ENCODE data around the gene CLIC3. TPM values are rescaled to one million over a fixed set of nuclear protein-coding genes. Genes with fewer than 3 reads are reported as not detected.
A peak's percentile ranks its signal among the peaks of the same experiment; 100 is the strongest.

The CLIC3 gene
- total RNA-seq, 3 donors from 2014 or later (not counting 1 experiment from before 2014, with no cell fraction given): 144 to 286 (median 161) TPM

DNA sequence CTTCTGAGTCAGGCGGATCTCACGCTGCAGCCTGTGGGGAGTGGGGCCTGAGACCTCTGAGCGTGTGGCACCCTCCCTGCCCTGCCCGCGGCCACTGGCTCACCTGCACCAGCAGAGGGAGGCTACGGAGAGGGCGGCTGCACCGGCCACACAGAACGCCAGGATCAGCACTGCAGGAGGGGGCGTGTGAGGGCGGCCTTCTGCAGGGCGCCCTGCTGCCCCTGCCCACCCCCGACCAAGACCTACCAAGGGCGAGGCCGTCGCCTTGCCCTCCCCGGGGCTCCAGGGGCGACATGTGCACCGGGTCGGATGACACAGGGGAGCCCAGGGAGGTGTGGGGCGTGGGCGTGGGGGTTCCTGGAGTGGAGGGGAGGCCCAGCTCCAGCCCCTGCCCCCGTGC, 44.2 kb upstream of the CLIC3 start:
- Histone ChIP-seq H3K27me3 (ENCODE audit: control insufficient read depth, insufficient read depth, low read length) (peaks cover 26% of the 10 kb centered on the region), H3K27ac (ENCODE audit: low read length) (no peak overlapping the region), H3K9me3 (ENCODE audit: control insufficient read depth, insufficient read depth, low read length) (no peaks in the 10 kb centered on the region), H3K4me3 (ENCODE audit: low read length) (no peak overlapping the region), H3K36me3 (ENCODE audit: control insufficient read depth, insufficient read depth, low read length) (no peaks in the 10 kb centered on the region), H3K4me1 (ENCODE audit: control insufficient read depth, insufficient read depth, low read length) (peaks cover 27% of the 10 kb centered on the region)
- intact Hi-C loops (cut with micrococcal nuclease): no loop called here
- H3K4me1 Mint-ChIP-seq: peaks cover 0 to 7% of the 10 kb centered on the region in 2 donors
- WGBS (ENCODE audit: insufficient coverage): 91% methylated on average over 23 of the region's 23 CpGs
- peaks cover 8 to 9% of the 10 kb centered on the region in 2 donors for H3K27me3 Mint-ChIP-seq (ENCODE audit: low read depth in 2 of 2)
- no peaks in the 10 kb centered on the region for H3K36me3 Mint-ChIP-seq
- no peak overlapping the region for H3K27ac Mint-ChIP-seq
- H3K4me3 Mint-ChIP-seq: no peak overlapping the region
- DNase-seq (no peak), ATAC-seq (peak in 1 of 3 donors; percentile 26)
- TF ChIP-seq, protein P1, sequence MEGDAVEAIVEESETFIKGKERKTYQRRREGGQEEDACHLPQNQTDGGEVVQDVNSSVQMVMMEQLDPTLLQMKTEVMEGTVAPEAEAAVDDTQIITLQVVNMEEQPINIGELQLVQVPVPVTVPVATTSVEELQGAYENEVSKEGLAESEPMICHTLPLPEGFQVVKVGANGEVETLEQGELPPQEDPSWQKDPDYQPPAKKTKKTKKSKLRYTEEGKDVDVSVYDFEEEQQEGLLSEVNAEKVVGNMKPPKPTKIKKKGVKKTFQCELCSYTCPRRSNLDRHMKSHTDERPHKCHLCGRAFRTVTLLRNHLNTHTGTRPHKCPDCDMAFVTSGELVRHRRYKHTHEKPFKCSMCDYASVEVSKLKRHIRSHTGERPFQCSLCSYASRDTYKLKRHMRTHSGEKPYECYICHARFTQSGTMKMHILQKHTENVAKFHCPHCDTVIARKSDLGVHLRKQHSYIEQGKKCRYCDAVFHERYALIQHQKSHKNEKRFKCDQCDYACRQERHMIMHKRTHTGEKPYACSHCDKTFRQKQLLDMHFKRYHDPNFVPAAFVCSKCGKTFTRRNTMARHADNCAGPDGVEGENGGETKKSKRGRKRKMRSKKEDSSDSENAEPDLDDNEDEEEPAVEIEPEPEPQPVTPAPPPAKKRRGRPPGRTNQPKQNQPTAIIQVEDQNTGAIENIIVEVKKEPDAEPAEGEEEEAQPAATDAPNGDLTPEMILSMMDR (IDR thresholded peaks at IDR 0.05): no peak
- H3K9me3 Mint-ChIP-seq: no peaks in the 10 kb centered on the region

GRCh38 chr9:137039611-137040366, 43.4 kb upstream of the CLIC3 start:
- intact Hi-C loops (cut with micrococcal nuclease): no loop called here
- H3K27ac Mint-ChIP-seq: no peak overlapping the region
- peaks cover 8% of the 10 kb centered on the region in 2 donors for H3K4me1 Mint-ChIP-seq
- DNase-seq (no peak), ATAC-seq (no peak)
- peaks cover 2 to 4% of the 10 kb centered on the region in 2 donors for H3K27me3 Mint-ChIP-seq (ENCODE audit: low read depth in 2 of 2)
- no peaks in the 10 kb centered on the region for H3K36me3 ChIP-seq (ENCODE audit: control insufficient read depth, insufficient read depth, low read length)
- no peaks in the 10 kb centered on the region for H3K9me3 Mint-ChIP-seq
- H3K4me3 ChIP-seq (ENCODE audit: low read length): no peak overlapping the region
- H3K4me3 Mint-ChIP-seq: no peak overlapping the region
- H3K27me3 ChIP-seq (ENCODE audit: control insufficient read depth, insufficient read depth, low read length): peaks cover 20% of the 10 kb centered on the region
- peaks cover 27% of the 10 kb centered on the region for H3K4me1 ChIP-seq (ENCODE audit: control insufficient read depth, insufficient read depth, low read length)
- no peaks in the 10 kb centered on the region for H3K9me3 ChIP-seq (ENCODE audit: control insufficient read depth, insufficient read depth, low read length)
- WGBS (ENCODE audit: insufficient coverage): 93% methylated on average over 29 of the region's 32 CpGs
- TF ChIP-seq, protein P1 (IDR thresholded peaks at IDR 0.05): no peak
- H3K27ac ChIP-seq (ENCODE audit: low read length): no peak overlapping the region
- no peaks in the 10 kb centered on the region for H3K36me3 Mint-ChIP-seq

DNA sequence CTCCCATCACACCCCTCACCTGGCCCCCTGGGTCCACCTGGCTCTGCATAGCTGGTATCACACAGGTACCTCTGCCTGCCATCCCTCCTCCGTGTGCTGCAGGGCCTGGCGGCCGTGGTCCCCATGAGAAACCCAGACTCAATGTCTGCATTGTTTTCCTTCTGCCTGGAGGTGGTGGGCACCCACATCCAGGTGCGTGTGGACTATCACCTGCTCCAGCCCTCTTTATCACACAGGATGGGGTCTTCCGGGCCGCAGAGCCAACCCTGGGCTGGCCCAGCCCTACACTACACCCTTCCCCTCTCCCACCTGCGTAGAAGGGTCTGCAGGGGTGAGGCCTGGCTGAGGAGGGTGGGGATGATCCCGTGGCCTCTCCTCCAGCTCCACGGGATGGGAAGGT, 42.5 kb upstream of the CLIC3 start:
- no peaks in the 10 kb centered on the region for H3K9me3 Mint-ChIP-seq

More for the DNA sequence above, 42.5 kb upstream of the CLIC3 start:
- ATAC-seq (no peak), DNase-seq (no peak)
- H3K27me3 ChIP-seq (ENCODE audit: control insufficient read depth, insufficient read depth, low read length): peaks cover 11% of the 10 kb centered on the region
- H3K4me1 ChIP-seq (ENCODE audit: control insufficient read depth, insufficient read depth, low read length): peaks cover 26% of the 10 kb centered on the region
- H3K9me3 ChIP-seq (ENCODE audit: control insufficient read depth, insufficient read depth, low read length): no peaks in the 10 kb centered on the region
- no peaks in the 10 kb centered on the region for H3K36me3 ChIP-seq (ENCODE audit: control insufficient read depth, insufficient read depth, low read length)
- TF ChIP-seq, protein P1 (IDR thresholded peaks at IDR 0.05): no peak
- intact Hi-C loops (cut with micrococcal nuclease): no loop called here
- no peak overlapping the region for H3K4me3 Mint-ChIP-seq
- H3K27ac Mint-ChIP-seq: no peak overlapping the region
- H3K27ac ChIP-seq (ENCODE audit: low read length): no peak overlapping the region
- no peak overlapping the region for H3K4me3 ChIP-seq (ENCODE audit: low read length)
- no peaks in the 10 kb centered on the region for H3K36me3 Mint-ChIP-seq
- H3K27me3 Mint-ChIP-seq (ENCODE audit: low read depth in 2 of 2): no peaks in the 10 kb centered on the region
- 91% methylated on average over 8 of the region's 9 CpGs for WGBS (ENCODE audit: insufficient coverage)
- H3K4me1 Mint-ChIP-seq: peaks cover 12 to 15% of the 10 kb centered on the region in 2 donors
